Fibroblast of pulmonary artery (primary cell): ENCODE data around the gene GADD45B.
A peak's percentile ranks its signal among the peaks of the same experiment; 100 is the strongest.

ENCODE experiments used
- DNase-seq: peaks from one replicate; pipeline ENCODE4 v3.0.0-alpha.2; 2010; ENCODE audit warnings: low read depth
- H3K4me3 ChIP-seq: replicated peaks from 2 replicates; pipeline ENCODE4 v1.5.1; 2011; ENCODE audit warnings: low read depth, mild to moderate bottlenecking, control low read depth, low read length, moderate library complexity
- TF ChIP-seq, protein P1 (sequence below): IDR thresholded peaks from 2 replicates; pipeline ENCODE4 v1.5.1; 2011; ENCODE audit warnings: mild to moderate bottlenecking, control low read depth, low read length, inconsistent platforms; ENCODE audit errors: missing control alignments

GADD45B gene

DNA sequence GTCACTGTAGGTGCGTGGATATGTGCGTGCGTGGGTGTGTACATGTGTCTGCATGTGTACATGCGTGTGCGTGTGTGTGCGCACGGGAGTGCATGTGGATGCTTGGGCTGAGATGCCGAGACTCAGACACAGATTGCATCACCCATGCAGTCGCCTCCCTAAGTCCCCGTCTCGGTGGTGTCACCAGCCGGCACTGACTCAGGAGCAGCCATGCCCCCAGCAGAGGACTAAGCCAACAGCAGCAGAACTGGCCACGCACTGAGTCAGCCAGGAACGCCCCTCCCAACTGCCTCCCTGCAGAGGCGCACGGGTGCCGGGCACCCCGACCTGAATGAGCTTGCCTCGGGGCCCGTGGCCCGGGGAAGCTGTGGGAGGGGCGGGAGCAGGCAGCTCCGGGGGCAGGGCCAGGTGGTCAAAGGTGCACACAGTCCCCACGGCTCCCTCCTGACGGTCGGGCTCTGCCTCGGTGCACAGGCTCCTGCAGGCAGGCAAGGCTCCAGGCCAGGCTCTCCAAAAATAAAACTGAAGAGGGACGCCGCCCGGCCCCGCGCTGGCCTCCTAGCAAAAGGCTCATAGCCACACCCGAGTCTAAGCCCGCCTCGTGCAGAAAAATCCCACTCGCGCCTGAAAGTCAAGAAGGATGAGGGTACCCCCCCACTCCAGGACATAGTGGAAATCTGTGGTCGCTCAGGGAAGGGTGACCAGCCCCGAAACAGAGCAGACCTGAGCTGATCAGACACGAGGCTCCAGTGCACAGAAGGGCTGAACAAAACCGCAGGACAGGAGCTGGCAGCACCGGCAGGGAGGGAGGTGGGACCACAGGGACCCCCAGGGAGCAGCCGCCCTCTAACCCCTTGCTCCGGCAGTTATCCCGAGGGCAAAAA lies 49.2 kb downstream of the GADD45B start:
- peak overlapping the region; percentile 30 for H3K4me3 ChIP-seq
- TF ChIP-seq, protein P1, sequence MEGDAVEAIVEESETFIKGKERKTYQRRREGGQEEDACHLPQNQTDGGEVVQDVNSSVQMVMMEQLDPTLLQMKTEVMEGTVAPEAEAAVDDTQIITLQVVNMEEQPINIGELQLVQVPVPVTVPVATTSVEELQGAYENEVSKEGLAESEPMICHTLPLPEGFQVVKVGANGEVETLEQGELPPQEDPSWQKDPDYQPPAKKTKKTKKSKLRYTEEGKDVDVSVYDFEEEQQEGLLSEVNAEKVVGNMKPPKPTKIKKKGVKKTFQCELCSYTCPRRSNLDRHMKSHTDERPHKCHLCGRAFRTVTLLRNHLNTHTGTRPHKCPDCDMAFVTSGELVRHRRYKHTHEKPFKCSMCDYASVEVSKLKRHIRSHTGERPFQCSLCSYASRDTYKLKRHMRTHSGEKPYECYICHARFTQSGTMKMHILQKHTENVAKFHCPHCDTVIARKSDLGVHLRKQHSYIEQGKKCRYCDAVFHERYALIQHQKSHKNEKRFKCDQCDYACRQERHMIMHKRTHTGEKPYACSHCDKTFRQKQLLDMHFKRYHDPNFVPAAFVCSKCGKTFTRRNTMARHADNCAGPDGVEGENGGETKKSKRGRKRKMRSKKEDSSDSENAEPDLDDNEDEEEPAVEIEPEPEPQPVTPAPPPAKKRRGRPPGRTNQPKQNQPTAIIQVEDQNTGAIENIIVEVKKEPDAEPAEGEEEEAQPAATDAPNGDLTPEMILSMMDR, result no peak
- DNase-seq, result peak; percentile 39

GRCh38 chr19:2527171-2527570 lies 51.2 kb downstream of the GADD45B start:
- no peak for DNase-seq

GRCh38 chr19:2527686-2528085 lies 51.8 kb downstream of the GADD45B start:
- no peak overlapping the region for H3K4me3 ChIP-seq
- no peak for DNase-seq

More at GRCh38 chr19:2527171-2527570, 51.2 kb downstream of the GADD45B start:
- TF ChIP-seq, protein P1, result no peak
- no peak overlapping the region for H3K4me3 ChIP-seq

More at GRCh38 chr19:2527686-2528085, 51.8 kb downstream of the GADD45B start:
- TF ChIP-seq, protein P1, result no peak
